Brain microvascular endothelial cell (primary cell): ENCODE results near the gene KNDC1.

Experiments used
- DNase-seq: peaks from one replicate; pipeline ENCODE4 v3.0.0-alpha.2; 2020
- H3K27ac ChIP-seq: fragments of 250-450 bp; sonication (Bioruptor Pico); 2 replicates; pipeline ENCODE4 v1.5.1; 2020; ENCODE audit warnings: mild to moderate bottlenecking, moderate library complexity
- H3K27me3 ChIP-seq: fragments of 250-450 bp; sonication (Bioruptor Pico); replicated peaks from 2 replicates; pipeline ENCODE4 v1.5.1; 2020; ENCODE audit warnings: mild to moderate bottlenecking
- H3K36me3 ChIP-seq: fragments of 250-450 bp; sonication (Bioruptor Pico); replicated peaks from 2 replicates; pipeline ENCODE4 v1.5.1; 2020; ENCODE audit warnings: mild to moderate bottlenecking
- H3K4me3 ChIP-seq: 2 replicates; pipeline ENCODE4 v1.5.1; 2011; ENCODE audit warnings: low read depth, mild to moderate bottlenecking, control low read depth, low read length, moderate library complexity
- CTCF ChIP-seq: IDR thresholded peaks from 2 replicates; pipeline ENCODE4 v1.5.1; 2011; ENCODE audit warnings: low read depth, mild to moderate bottlenecking, moderate library complexity, low read length, control low read depth, inconsistent platforms; ENCODE audit errors: missing control alignments
- in situ Hi-C: cut with HindIII; loops from 2 replicates; pipeline ENCODE4 v1.10.0; 2017; ENCODE audit warnings: low sequenced_read_pairs, low pct_ligation_motif_present

The KNDC1 gene

DNA sequence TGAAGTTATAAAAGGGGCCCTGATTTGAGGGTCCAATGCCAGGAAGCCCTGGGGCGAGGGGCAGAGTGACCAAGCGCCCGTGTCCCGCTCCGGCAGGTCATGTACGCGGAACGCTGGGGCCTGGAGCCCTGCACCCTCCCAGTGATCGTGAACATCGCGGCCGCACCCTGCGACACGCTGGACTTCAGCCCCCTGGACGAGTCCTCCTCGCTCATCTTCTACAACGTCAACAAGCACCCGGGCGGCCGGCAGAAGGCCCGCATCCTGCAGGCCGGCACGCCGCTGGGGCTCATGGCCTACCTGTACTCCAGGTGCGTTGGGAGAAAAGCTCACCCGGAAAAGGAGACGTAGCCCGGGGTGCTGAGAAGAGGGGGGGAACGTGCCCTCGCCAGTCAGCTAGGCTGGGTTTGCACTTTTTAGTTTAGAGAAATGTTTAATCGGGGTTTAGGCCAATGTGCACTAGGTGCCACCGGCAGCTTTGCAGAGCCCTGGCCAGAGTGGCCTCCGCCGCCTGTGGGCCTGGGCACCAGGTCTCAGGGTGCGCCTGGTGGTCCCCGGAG lies 47.1 kb downstream of the KNDC1 start:
- H3K4me3 ChIP-seq = no peak overlapping the region
- H3K27ac ChIP-seq = no peak overlapping the region
- no peak for DNase-seq
- H3K36me3 ChIP-seq = no peaks in the 10 kb centered on the region
- in situ Hi-C loops = no loop called here
- H3K27me3 ChIP-seq = no peaks in the 10 kb centered on the region
- no peak for TF ChIP-seq CTCF

GRCh38 chr10:133207627-133208026 lies 47.6 kb downstream of the KNDC1 start:
- no peak for DNase-seq
- Histone ChIP-seq H3K4me3 (no peak overlapping the region), H3K27me3 (no peaks in the 10 kb centered on the region), H3K36me3 (no peaks in the 10 kb centered on the region), H3K27ac (no peak overlapping the region)
- no peak for TF ChIP-seq CTCF
- in situ Hi-C loops = no loop called here

GRCh38 chr10:133208466-133208865 lies 48.4 kb downstream of the KNDC1 start:
- no peak for TF ChIP-seq CTCF
- Histone ChIP-seq H3K4me3 (no peak overlapping the region), H3K27me3 (no peaks in the 10 kb centered on the region), H3K36me3 (no peaks in the 10 kb centered on the region), H3K27ac (no peak overlapping the region)
- DNase-seq = no peak
- in situ Hi-C loops = no loop called here

DNA sequence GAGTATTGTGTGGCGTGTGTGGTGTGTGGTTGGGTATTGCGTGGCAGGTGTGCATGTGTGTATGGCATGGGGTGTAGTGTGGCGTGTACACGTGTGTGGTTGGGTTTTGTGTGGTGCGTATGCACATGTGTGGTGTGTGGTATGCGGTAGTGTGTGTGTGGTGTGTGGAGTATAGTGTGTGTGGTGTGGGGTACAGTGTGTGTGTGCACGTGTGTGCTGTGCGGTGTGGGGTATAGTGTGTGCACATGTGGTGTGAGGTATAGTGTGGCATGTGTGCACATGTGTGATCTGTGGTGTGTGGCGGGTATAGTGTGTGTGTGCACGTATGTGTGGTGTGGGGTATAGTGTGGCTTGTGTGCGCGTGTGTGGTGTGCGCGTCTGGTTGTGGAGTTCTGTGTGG lies 49.1 kb downstream of the KNDC1 start:
- no peak for TF ChIP-seq CTCF
- Histone ChIP-seq H3K4me3 (no peak overlapping the region), H3K36me3 (no peaks in the 10 kb centered on the region), H3K27me3 (no peaks in the 10 kb centered on the region), H3K27ac (no peak overlapping the region)
- in situ Hi-C loops = no loop called here
- no peak for DNase-seq

DNA sequence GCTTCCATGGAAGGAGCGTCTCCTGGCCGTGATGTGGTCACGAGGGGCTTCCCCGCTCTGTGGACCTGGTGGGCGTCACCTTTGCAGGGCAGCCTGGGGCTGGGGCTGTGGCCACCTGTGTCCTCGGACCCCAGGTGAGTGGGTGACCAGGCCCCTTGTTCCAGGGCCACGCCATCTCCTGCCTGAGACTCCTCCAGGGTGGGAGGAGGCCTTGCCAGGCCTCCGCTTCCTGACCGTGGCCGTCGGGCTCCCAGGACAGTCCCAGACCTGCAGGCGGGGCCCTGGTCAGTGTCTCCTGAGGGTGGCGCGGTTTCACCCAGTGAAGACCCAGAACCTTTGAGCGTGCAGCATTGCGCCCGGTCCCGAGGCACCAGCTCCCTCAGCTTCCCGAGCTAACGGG lies 49.6 kb downstream of the KNDC1 start:
- Histone ChIP-seq H3K27ac (no peak overlapping the region), H3K27me3 (no peaks in the 10 kb centered on the region), H3K4me3 (no peak overlapping the region), H3K36me3 (no peaks in the 10 kb centered on the region)
- in situ Hi-C loops = no loop called here
- no peak for DNase-seq
- TF ChIP-seq CTCF = no peak

DNA sequence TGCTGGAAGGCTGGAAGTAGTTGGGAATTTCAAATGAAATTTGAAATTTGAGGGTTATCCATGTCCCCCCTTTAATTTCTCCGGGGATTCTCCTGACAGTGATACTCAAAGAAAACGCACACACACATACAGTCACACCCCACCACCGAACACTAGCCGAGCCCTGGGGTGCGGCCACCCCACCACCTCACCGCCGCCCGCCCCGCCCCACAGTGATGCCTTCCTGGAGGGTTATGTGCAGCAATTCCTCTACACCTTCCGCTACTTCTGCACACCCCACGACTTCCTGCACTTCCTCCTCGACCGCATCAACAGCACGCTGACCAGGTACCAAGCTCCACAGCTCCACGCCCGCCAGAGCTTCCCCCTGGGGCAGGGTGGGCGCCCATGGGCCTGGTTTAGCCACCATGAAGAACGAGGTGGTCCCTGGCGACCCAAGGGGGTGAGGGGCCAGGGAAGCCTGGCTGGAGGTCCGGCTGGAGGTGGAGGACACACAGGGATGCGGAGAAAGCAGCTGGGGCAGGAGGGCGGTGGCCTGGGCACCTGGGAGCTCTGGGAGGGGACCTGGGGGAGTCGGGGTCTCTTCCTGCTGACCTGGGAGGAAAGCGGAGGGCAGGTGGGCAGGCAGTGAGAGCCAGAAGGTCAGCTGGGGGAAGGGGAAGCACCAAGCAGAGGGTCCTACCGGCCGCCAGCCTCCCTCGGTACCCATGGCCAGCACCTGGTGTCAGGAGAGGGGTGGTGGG lies 50.5 kb downstream of the KNDC1 start:
- H3K27ac ChIP-seq = no peak overlapping the region
- in situ Hi-C loops = no loop called here
- TF ChIP-seq CTCF = no peak
- DNase-seq = no peak
- H3K4me3 ChIP-seq = no peak overlapping the region
- H3K27me3 ChIP-seq = no peaks in the 10 kb centered on the region
- no peaks in the 10 kb centered on the region for H3K36me3 ChIP-seq
